Measurements from ENCODE around the gene BTBD10. TPM values are rescaled to one million over a fixed set of nuclear protein-coding genes. Genes with fewer than 3 reads are reported as not detected.
A peak's percentile ranks its signal among the peaks of the same experiment; 100 is the strongest.

Gene BTBD10
- 30.4 and 37.6 TPM in 2 replicates for polyA plus RNA-seq (2014; cell fraction: cytosol; rRNA removed)
- 19.4 and 26.9 TPM in 2 replicates for polyA plus RNA-seq (2014; cell fraction: nucleus; rRNA removed)

DNA sequence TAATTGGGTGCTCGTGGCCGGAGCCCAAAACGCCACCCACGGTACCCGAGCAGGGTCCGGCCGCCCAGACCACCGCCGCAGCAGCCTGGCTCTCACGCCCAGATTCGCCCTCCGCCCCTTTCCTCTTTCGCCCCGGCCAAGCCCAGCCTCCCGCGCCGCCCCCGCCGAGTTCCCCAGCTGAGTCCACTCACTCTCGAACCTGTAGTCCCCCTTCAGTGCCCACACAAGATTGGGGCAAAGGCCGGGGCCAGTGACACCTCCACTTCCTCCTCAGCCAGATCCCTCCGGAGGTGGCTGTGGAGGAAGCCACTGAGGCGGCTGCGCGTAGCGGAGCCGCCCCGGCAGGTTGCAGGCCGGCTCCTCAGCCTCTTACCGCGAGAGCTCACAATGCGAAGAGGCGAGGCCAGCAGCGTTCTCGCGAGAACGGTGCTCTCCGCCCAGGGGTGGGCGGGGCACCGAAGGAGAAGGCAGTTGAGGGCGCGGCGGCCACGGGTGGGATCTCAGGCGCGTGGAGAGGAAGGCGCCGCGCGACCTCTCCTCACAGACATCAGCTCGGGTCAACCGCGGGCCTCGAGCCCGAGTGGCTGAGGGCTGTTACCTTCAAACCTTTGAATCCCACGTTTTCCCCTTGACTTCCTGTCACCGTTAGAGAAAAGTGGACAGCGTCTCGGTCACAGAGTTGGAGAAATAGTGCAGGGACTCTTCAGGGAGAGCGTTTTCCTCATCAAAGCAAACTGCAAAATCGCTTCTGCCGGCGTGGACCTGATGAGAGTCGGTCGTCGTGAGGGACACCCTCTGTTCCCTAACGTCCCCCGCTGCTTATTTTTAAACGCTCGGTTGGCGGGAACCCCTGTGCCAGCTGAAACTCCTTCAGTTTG is at the start of gene BTBD10:
BTBD10 (minus strand) TSS at position 322 of the 878 bp plus-strand sequence. CDS start 18,098 bp downstream, outside the sequence.
- DNase-seq (ENCODE audit: low spot score) = peak; percentile 95

DNA sequence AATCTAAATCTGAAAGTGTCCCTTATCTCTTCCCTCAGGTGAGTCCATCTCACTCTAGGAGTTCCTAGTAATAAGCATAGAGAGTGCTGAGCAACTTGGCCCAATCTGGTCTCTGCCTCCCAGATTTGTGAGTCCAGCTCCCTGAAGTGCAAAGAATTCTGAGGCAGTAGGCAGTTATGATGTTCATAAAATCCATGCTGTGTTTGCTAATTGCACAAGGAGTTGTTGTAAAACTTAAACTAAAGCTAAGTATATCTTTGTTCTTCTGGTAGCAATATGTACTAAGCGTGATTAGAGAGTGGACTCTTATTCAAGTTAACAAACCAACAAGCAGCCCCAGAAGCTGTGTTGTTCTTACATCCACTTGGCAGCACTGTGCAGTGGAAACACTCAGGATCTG is 40.4 kb upstream of the BTBD10 start:
- no peak for DNase-seq (ENCODE audit: low spot score)

DNA sequence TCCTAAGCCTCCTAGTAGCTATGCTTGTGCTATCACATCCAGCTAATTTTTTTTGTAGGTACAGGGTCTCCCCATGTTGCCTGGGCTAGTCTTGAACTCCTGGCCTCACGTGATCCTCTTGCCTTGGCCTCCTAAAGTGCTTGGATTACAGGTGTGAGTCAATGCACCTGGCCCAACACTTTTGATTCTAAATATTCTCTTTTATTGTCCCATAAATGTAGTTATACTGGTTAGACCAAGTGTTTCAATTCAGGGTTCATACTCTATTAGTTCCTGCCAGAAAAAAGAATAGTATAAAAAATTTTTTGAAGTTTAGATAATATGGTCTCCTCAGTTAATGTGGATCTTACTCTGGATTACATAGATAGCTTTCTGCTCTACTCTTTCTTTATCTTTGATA is 39.5 kb upstream of the BTBD10 start:
- DNase-seq (ENCODE audit: low spot score) = no peak

DNA sequence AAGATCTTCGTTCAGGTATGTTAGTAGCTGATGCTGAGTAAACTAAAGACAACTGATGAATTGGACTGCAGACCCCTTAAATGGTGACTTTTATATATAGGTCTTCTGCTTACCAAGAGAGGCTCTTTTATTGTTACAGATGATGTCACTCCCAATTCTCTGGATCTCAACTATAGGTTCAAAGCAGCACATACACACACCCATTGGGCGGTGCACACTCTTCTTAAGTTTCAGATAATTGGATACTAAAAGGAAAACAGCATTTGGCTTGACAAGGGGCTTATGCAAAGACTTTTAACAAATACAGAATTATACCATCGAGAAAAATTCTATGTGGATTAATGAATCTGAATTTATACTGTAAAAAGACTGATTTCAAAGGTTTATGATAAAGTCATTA is 32.9 kb upstream of the BTBD10 start, which contains the start of gene PTH:
PTH (minus strand) TSS at position 69 of the 400 bp plus-strand sequence. CDS start 3,142 bp downstream, outside the sequence.
- DNase-seq (ENCODE audit: low spot score) = no peak

DNA sequence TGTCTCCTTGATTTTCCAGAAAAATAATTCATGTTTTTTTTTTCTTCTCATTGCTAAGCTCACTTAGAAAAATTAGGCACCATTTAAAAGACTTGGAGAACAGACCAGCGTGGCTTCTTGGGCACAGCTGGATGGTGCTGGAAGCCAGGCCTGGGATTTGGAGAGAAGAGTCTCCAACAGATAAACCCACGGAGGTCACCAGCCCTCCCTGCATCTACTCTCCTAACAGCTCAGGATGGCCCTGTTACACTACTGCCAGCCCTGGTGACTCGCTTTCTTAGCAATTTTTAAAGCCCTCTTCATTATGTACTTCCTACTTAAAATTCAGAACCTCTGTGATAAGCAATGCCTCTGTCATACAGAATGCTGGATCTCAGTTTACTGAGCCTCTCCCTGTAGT is 31.0 kb upstream of the BTBD10 start:
- no peak for DNase-seq (ENCODE audit: low spot score)

DNA sequence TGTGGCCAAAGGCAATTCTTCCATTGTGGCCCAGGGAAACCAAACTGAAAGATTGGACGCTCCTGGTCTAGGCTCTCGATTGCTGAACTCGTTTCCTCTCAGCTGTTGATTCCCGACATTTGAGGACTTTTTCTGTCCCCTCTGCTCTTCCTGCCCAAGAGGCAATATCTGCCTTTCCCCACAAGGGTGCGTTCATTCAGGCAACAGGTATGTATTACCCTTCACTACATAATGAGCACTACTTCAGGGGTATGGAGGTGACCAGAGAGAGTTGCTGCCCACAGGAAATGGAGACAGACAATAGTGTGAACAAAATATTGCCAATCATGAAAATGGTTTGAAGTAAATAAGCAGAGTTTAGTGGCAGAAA is 24.6 kb upstream of the BTBD10 start:
- DNase-seq (ENCODE audit: low spot score) = no peak

DNA sequence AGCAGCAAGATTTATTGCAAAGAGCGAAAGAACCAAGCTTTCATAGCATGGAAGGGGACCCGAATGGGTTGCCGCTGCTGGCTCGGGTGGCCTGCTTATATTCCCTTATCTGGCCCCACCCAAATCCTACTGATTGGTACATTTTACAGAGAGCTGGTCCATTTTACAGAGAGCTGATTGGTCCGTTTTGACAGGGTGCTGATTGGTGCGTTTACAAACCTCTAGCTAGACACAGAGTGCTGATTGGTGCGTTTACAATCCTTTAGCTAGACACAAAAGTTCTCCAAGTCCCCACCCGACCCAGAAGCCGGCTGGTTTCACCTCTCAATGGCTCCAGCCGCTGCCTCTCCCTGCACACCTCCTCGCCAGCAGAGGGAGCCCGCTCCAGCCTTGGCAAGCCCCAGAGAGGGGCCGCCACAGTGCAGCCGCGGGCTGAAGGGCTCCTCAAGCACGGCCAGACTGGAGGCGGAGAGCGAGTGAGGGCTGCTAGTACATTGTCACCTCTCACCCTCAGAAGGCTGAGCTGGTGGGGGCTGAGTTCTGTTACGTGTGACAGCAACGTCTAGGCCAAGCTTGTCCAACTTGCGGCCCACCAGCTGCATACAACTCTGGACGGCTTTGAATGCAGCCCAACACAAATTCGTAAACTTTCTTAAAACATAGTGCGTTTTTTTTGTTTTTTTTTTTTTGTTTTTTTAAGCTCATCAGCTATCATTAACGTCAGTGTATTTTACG is 24.1 kb upstream of the BTBD10 start:
- DNase-seq (ENCODE audit: low spot score) = peak; percentile 60

DNA sequence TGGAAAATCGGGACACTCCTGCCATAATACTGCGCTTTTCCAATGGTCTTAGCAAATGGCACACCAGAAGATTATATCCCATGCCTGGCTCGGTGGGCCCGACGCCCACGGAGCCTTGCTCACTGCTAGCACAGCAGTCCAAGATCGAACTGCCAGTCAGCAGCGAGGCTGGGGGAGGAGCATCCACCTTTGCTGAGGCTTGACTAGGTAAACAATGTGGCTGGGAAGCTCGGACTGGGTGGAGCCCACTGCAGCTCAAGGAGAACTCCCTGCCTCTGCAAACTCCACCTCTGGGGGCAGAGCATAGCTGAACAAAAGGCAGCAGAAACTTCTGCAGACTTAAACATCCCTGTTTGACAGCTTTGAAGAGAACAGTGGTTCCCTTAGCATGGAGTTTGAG is 17.2 kb upstream of the BTBD10 start:
- DNase-seq (ENCODE audit: low spot score) = no peak

DNA sequence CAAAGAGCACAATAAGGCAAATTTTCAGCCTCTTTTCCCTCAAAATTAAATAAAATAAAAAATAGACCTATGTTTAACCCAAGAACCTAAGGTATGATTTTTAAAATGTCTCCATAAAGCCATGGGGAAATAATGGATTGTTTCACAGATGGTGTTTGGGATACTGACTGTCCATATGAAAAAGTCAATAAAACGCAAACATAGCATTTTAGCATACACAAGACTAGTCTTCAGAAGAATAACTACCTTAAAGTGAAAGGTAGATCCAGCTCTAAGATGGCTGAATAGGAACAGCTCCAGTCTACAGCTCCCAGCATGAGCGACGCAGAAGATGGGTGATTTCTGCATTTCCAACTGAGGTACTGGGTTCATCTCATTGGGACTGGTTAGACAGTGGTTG is 16.7 kb upstream of the BTBD10 start:
- DNase-seq (ENCODE audit: low spot score) = no peak

DNA sequence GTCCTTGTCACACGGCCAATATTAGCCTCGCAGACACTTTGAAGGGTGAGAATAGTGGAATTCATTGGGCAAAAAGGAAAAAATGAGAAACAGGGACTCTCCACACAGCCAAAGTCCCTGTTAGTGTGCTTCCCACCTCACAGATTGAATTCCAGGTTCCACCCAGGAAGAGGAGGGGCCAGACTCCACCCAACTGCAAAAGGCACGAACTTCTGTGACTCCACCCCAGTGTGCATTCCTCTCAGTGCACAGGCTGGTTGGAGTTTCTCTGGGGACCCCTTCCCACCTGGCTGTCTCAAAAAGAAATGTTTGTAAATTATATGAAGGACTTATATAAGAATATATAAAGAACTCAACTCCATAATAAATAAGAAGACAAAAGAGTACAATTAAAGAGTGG is 12.1 kb upstream of the BTBD10 start:
- DNase-seq (ENCODE audit: low spot score) = no peak

DNA sequence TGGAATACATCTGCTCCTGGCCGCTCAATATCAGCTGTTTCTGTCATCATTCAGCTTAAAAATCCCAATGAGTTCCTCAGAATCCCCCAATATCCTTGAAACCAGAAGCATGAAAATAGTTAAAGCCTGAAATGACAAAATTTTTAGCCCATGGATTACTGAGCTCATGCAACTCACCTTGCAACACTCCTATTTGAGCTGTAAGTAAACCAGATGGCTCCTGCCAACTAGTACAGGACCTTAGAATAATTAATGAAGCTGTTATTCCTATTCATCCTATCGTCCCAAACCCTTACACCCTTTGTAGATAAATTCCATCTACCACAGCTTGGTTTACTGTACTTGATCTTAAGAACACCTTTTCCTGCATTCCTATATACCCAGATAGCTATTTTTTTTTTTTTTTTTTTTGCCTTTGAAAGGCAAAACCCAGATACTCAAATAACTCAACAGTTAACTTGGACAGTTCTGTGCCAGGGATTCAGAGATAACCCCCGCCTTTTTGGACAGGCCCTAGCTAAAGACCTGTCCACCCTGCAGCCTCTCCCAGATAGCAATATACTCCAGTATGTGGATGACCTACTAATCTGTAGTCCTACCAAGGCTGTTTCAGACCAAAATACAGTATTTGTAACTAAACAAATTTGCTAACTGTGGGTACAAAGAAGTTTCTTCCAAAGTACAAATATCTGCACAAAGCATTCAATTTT is 10.1 kb upstream of the BTBD10 start:
- no peak for DNase-seq (ENCODE audit: low spot score)

DNA sequence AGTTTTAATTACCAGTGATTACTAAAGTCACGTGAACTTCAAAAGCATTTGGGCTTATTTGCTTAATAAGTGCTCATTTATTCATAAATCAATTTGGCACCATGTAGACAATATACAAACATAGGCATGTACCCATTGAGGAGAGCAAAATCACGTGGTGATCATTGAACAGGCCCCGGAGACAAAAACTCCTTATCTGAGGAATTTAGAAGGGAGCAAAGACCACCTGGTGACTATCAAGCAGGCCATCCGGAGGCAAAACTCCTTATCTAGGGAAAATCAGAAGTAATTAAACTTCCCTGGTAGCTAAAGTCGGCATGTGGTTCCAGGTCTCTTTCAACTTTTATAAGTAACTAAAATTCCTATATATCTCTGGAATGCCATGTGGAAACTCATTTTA is 5.7 kb upstream of the BTBD10 start:
- no peak for DNase-seq (ENCODE audit: low spot score)

DNA sequence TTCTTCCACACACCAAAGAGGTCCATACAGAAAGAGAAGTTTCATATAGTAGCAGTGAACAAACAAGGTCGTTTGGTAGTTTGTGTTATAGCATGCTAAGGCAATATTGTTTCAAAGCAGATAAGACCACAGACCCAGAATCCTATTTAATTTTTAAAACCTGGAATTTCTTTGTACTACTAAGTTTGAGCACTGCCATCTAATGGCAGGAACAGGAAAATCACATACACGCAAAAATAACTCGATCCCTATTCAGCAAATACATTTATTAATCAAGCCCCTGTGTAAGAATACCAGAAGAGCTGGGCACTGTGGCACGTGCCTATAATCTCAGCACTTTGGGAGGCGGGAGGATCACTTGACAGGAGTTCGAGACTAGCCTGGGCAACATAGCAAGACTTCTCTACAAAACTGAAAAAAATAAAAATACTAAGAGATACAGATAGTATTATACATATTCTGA is 2.9 kb upstream of the BTBD10 start:
- DNase-seq (ENCODE audit: low spot score) = peak; percentile 56

DNA sequence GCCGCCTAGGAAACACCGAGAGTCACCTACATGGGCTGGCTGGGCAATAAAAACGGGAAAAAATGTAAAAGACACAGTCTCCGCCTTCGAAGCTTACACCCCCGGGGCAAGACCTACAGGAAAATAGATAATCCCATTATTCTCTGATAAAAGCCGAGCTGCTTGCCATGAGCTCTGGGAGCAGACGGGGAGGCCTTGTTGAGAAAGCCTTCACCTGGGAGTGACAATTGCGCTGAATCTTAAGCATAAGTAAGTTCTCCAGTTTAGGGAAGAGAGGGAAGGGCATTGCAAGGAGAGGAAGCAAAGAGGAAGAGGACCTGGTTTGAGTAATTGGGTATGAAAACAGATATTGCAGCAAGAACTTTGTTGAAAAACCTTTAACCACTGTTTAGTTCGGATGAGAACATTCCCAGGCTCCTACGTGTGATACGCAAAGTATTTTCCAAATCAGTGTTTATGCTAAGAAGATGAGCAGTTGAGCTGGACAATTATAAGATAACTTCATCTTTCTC is 813 bp upstream of the BTBD10 start:
- DNase-seq (ENCODE audit: low spot score) = peak; percentile 15

DNA sequence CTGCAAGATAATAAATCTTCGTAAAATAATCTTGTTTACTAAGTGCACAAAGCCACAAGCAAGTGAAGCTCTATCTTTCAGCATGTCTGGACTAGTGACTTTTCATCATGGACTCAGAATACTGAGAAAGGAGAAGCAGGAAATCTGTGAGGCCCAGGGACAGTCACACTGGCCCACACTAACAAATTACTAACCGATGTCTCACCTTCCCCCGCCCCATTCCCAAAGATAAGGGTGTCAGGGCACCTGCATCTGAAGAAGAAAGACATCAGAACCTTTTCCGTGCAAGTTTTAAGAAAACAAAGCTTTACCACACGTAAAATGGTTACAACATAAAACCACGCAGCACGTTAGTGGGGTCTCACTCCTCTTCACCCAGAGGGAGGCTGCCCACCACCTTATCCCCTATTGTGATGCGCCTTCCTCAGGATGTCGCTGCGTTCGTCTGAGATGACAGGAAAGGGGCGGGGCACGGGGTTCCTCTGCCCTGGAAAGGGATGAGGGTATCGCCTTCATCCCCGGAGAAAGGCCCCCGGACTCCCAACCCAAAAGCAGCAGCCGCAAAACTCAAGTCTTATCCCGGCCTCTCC is 616 bp downstream of the BTBD10 start:
- DNase-seq (ENCODE audit: low spot score) = peak; percentile 80

DNA sequence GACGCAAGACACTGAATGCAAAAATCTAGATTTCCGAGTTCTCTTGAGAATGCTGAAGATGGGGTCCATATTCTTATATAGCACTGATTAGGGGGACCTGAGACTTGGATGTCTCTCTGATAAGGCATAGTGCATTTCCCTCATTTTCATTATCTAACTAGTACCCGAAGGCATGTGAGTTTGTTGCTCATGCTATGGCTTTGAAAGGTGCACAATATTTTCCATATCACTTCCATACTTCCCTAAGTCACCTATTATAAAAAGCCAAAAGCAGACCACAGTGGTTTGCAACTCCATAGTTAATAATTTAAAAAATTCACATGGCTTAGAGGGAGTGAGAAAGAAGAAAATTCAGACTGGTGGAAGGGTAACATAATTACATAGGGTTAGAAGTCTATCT is 1.7 kb downstream of the BTBD10 start:
- DNase-seq (ENCODE audit: low spot score) = no peak

DNA sequence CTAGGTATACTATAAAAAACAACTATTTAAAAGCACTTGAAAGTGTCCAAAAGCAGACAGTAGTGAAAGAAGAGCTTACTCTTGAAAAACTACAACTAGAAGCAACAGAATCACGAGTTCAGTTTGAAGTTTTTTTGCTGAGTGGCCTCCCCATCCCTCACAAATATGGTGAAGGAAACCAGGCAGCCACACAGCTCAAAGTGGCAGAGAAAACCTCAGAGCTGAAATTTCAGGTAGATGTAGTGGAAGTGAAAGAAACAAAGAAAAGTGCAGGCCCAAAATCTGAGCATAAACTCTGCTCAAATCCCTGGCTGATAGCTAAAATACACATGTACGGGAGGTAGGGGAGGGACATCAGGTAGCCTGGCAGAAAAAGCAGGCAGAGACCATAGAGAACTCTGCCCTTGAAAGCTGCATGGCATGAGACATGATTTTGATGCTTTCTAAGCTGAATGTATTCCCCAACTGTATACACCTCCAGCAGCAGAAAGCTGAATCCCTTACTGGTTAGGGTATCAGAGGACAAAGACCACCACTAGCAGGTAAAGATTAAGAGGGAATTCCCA is 12.1 kb downstream of the BTBD10 start:
- DNase-seq (ENCODE audit: low spot score) = no peak

DNA sequence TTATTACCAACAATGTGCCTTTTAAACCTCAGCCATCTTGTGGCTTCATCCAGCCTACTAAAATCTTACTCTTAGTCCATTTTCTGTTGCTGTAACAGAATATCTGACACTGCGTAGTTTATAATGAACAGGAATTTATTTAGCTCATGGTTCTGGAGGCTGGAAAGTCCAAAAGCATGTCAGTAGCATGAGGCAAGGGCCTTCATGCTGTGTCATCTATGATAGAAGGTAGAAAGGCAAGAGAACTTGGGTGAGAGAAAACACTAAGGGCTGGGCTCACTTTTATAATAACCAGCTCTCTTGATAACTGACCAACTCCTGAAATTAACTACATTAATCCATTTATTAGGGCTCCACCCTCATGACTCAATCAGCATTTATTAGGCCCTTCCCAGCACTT is 13.5 kb downstream of the BTBD10 start:
- no peak for DNase-seq (ENCODE audit: low spot score)

DNA sequence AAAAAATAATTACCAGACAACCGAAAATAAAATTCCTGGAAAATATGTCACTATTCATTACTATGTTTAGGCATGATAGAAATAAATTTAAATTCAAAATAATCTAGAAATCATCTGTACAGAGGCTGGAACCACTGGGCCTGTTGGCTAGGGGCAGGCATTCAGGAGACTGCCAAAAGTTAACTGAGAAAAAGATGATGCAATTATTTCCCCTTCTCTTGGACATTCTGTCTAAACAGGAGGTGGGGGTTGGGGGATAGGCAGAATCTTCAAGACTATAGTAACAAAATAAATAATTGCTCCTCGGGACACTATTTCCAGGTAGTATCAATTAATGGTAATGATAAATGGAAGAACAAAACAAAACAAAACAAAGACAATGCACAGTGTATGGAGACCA is 14.1 kb downstream of the BTBD10 start:
- DNase-seq (ENCODE audit: low spot score) = no peak

DNA sequence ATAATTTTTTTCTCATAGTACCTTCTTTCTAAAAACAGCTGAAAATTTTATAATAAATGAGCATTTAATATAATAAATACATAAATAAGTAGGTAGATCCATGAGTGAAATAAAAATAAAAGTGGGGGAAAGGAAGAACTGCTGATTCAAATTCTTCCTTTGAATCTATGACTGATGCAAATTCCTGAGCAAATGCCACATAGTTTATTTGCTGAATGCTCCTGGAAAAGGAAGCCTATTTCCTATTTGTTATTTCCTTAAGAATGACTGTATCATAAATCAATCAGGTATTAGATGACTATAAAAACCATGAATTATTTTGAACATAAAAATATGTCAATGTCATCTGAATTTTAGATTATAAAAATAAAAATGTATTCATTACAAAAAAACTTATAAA is 16.6 kb downstream of the BTBD10 start:
- DNase-seq (ENCODE audit: low spot score) = no peak

DNA sequence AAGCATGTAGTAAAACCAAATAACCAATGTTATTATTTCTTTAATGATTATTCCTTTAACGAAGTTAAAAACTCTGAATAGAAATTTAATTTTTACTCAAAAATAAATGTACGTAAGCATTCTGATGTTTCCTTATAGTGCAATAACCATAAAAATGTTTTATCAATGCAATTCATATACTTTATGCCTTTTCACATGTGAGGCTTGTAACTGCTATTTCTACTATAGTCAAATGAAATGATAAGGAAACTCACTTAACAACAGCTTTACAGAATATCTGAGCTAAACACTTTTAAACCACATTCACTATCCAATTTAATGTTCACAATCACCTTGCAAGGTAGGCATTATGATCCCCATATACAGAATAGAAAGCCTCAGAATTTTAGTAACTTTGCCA is 17.4 kb downstream of the BTBD10 start:
- DNase-seq (ENCODE audit: low spot score) = no peak
